Muscle of back (tissue), 11 donors: ENCODE data around the gene ADNP2. TPM values are rescaled to one million over a fixed set of nuclear protein-coding genes. Genes with fewer than 3 reads are reported as not detected.

Source experiments
- DNase-seq, 3 donors: peaks; one replicate each; pipeline versions ENCODE4 v3.0.0 to v3.0.0-alpha.2; 2013
- polyA plus RNA-seq, 10 donors: library from polyadenylated mRNA; unstranded; fragments of 120-200 nt; gene quantifications; one replicate each; pipeline ENCODE4 v1.2.1, GENCODE V29; 2013; ENCODE audit not compliant: insufficient read length in 10 of 10

Gene ADNP2
- polyA plus RNA-seq, 10 donors, result 8.7 to 13.7 (median 11.0) TPM

DNA sequence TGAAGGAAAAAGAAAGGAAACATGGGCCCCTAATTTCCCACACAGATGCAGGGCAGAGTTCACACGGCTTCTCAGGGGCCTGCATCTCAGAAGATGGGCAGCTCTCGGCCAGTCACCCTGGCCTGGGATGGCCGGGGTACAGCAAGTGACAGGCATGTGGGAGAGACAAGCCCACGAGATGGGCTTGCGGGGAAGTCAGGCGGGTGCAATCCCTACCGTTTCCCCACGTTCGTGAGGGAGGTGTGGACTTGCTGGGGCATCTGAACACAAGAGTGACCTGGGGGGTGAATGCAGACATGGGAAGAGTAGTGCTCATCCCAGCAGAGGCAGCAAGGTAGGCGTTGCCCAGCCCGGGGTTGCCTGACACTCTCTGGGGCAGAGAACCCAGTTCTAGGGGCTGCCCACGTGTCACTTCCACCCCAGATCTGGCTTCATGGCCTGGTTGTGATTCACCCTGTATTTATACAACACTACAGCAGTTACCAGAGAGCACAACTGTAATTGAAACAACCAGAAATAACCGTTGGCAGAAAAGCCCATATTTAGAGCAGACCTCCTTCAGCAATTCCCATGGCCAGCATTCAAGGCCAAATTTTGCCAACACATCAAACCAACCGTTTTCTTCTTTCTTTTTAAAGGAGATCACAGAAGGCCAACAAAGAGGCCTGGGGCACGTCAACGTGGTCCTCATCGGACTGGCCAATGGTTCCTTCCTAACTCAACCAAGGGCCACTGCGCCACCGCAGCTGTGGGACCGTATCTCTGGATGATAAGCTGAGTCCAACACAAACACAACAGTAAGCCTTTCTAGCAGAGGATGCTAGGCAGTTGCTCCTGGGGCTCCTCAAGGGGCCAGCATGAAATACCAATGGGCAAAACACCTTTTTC is 79.8 kb downstream of the ADNP2 start:
- DNase-seq, result no peak

DNA sequence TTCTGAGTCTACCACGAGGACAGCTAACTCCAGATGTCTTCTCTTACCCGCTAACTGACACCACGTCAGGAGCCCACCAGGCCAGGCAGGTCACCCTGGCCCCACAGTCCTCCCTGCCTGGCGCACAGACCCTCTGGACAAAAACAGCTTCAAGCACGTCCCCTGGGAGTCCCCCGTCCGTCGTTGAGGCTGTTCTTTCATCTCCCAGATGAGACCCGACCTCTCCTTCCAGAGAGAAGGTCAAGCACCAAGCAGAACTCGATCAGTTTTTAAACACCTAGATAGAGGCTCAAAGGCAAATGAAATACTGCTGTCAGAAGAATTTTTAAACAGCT is 80.4 kb downstream of the ADNP2 start:
- DNase-seq, result no peak

Other genes starting within 250 kb of the ADNP2 start
- 10 to 100 TPM; 19.0 to 27.2 (median 22.8) TPM for gene SLC66A2, start 157.6 kb upstream of the ADNP2 start, polyA plus RNA-seq
- 1 to 10 TPM; 1.3 to 5.6 (median 3.7) TPM for gene HSBP1L1, start 144.6 kb upstream of the ADNP2 start, polyA plus RNA-seq
- gene TXNL4A, start 120.7 kb upstream of the ADNP2 start, polyA plus RNA-seq, result 100 to 1,000 TPM in 5 of 10 donors, 10 to 100 TPM in 5; 82.3 to 108 (median 98.3) TPM
- 10 to 100 TPM; 19.7 to 36.5 (median 25.5) TPM for gene RBFA, start 74.8 kb upstream of the ADNP2 start, polyA plus RNA-seq
- gene PARD6G, start 138.3 kb downstream of the ADNP2 start, polyA plus RNA-seq, result 10 to 100 TPM in 2 of 10 donors, 1 to 10 TPM in 8; 4.4 to 12.7 (median 5.4) TPM